Chondrocyte (in vitro differentiated cells): ENCODE results near the gene EIF3K. TPM values are rescaled to one million over a fixed set of nuclear protein-coding genes. Genes with fewer than 3 reads are reported as not detected.

ENCODE experiments used
- DNase-seq: peaks from one replicate; pipeline ENCODE4 v3.0.0; 2021; ENCODE audit warnings: mixed read lengths, low spot score
- H3K27ac Mint-ChIP-seq: one replicate; pipeline ENCODE4 v1.8.0; 2021; ENCODE audit warnings: mild to moderate bottlenecking, moderate library complexity, mixed read lengths; ENCODE audit not compliant: unreplicated experiment
- H3K27me3 Mint-ChIP-seq: 2 replicates; pipeline ENCODE4 v1.8.0; 2021; ENCODE audit warnings: low read depth, mixed read lengths
- H3K36me3 Mint-ChIP-seq: 2 replicates; pipeline ENCODE4 v1.8.0; 2021; ENCODE audit warnings: low read depth, mixed read lengths
- H3K4me1 Mint-ChIP-seq: 2 replicates; pipeline ENCODE4 v1.8.0; 2021; ENCODE audit warnings: low read depth, mild to moderate bottlenecking, mixed read lengths
- H3K4me3 Mint-ChIP-seq: one replicate; pipeline ENCODE4 v1.8.0; 2021; ENCODE audit warnings: mild to moderate bottlenecking, moderate library complexity, mixed read lengths; ENCODE audit not compliant: unreplicated experiment
- H3K9me3 Mint-ChIP-seq: 2 replicates; pipeline ENCODE4 v1.8.0; 2021; ENCODE audit warnings: low read depth, mixed read lengths
- CTCF ChIP-seq: fragments of 200-600 bp; sonication (generic); IDR thresholded peaks from 2 replicates; pipeline ENCODE4 v1.5.0; 2021; ENCODE audit warnings: antibody characterized with exemption, mild to moderate bottlenecking, moderate library complexity
- total RNA-seq: library from RNA; stranded (reverse); gene quantifications from 3 replicates; pipeline ENCODE4 v1.2.1, GENCODE V29; 2021

EIF3K gene
- total RNA-seq, 1 donor from 2014 or later: 185 TPM

- Mint-ChIP-seq H3K27me3 (no peaks in the 10 kb centered on the region), H3K36me3 (peaks cover 6% of the 10 kb centered on the region), H3K9me3 (no peaks in the 10 kb centered on the region), H3K4me3 (no peak overlapping the region), H3K4me1 (peaks cover 98% of the 10 kb centered on the region), H3K27ac (peak overlapping the region; percentile 100)
- TF ChIP-seq CTCF: no peak
- no peak for DNase-seq
Measured at GRCh38 chr19:38661996-38662395, 43.0 kb downstream of the EIF3K start.

- TF ChIP-seq CTCF: no peak
- no peak for DNase-seq
- H3K4me1 Mint-ChIP-seq: peaks cover 98% of the 10 kb centered on the region
- H3K4me3 Mint-ChIP-seq: peak overlapping the region; percentile 12
- peaks cover 6% of the 10 kb centered on the region for H3K36me3 Mint-ChIP-seq
- H3K27me3 Mint-ChIP-seq: no peaks in the 10 kb centered on the region
- no peaks in the 10 kb centered on the region for H3K9me3 Mint-ChIP-seq
- peak overlapping the region; percentile 100 for H3K27ac Mint-ChIP-seq
Measured at GRCh38 chr19:38662537-38663155, 43.7 kb downstream of the EIF3K start.

- H3K27me3 Mint-ChIP-seq: no peaks in the 10 kb centered on the region
Measured at GRCh38 chr19:38663156-38663651, 44.2 kb downstream of the EIF3K start.

GRCh38 chr19:38663957-38664502, 45.0 kb downstream of the EIF3K start:
- H3K36me3 Mint-ChIP-seq: peaks cover 6% of the 10 kb centered on the region
- peak overlapping the region; percentile 20 for H3K4me3 Mint-ChIP-seq
- no peak for TF ChIP-seq CTCF
- H3K9me3 Mint-ChIP-seq: no peaks in the 10 kb centered on the region
- DNase-seq: no peak
- H3K27ac Mint-ChIP-seq: peak overlapping the region; percentile 100
- peaks cover 98% of the 10 kb centered on the region for H3K4me1 Mint-ChIP-seq
- H3K27me3 Mint-ChIP-seq: no peaks in the 10 kb centered on the region

More at GRCh38 chr19:38663156-38663651, 44.2 kb downstream of the EIF3K start:
- Mint-ChIP-seq H3K4me1 (peaks cover 98% of the 10 kb centered on the region), H3K9me3 (no peaks in the 10 kb centered on the region), H3K27ac (peak overlapping the region; percentile 100), H3K36me3 (peaks cover 6% of the 10 kb centered on the region), H3K4me3 (peak overlapping the region; percentile 58)
- TF ChIP-seq CTCF: no peak
- no peak for DNase-seq

GRCh38 chr19:38664503-38665211, 45.7 kb downstream of the EIF3K start:
- Mint-ChIP-seq H3K36me3 (peaks cover 10% of the 10 kb centered on the region), H3K9me3 (no peaks in the 10 kb centered on the region), H3K27ac (peak overlapping the region; percentile 100), H3K27me3 (no peaks in the 10 kb centered on the region), H3K4me1 (peaks cover 98% of the 10 kb centered on the region), H3K4me3 (peak overlapping the region; percentile 20)
- DNase-seq: no peak
- TF ChIP-seq CTCF: no peak
